H9 (cell line): ENCODE data around the gene TNIP1. TPM values are rescaled to one million over a fixed set of nuclear protein-coding genes. Genes with fewer than 3 reads are reported as not detected.

Experiments used
- DNase-seq: peaks from one replicate; pipeline ENCODE4 v3.0.0-alpha.2; 2017
- H2AFZ ChIP-seq: one replicate; pipeline ENCODE4 v1.6.1; 2013; ENCODE audit warnings: mild to moderate bottlenecking, low read length, control low read depth, moderate library complexity
- H2AK5ac ChIP-seq: 2 replicates; pipeline ENCODE4 v1.6.1; 2013; ENCODE audit warnings: low read length, control low read depth, mixed read lengths; ENCODE audit not compliant: insufficient read length
- H2BK120ac ChIP-seq: one replicate; pipeline ENCODE4 v1.6.1; 2013; ENCODE audit warnings: low read depth, mild to moderate bottlenecking, low read length, control low read depth, inconsistent platforms; ENCODE audit not compliant: poor library complexity, severe bottlenecking
- H2BK12ac ChIP-seq: 2 replicates; pipeline ENCODE4 v1.6.1; 2013; ENCODE audit warnings: low read length, control low read depth, mixed read lengths, low read depth; ENCODE audit not compliant: insufficient read length
- H2BK15ac ChIP-seq: 2 replicates; pipeline ENCODE4 v1.6.1; 2013; ENCODE audit warnings: low read depth, low read length, control low read depth
- H2BK20ac ChIP-seq: one replicate; pipeline ENCODE4 v1.6.1; 2013; ENCODE audit warnings: low read depth, mild to moderate bottlenecking, low read length, control low read depth, inconsistent platforms; ENCODE audit not compliant: poor library complexity, severe bottlenecking
- H2BK5ac ChIP-seq: 2 replicates; pipeline ENCODE4 v1.6.1; 2013; ENCODE audit warnings: low read length, control low read depth, mixed read lengths; ENCODE audit not compliant: insufficient read length
- H3K14ac ChIP-seq: 2 replicates; pipeline ENCODE4 v1.6.1; 2013; ENCODE audit warnings: low read length, control low read depth; ENCODE audit not compliant: insufficient read depth
- H3K18ac ChIP-seq: 2 replicates; pipeline ENCODE4 v1.6.1; 2013; ENCODE audit warnings: low read depth, mild to moderate bottlenecking, mixed read lengths, low read length, control low read depth; ENCODE audit not compliant: insufficient read length
- H3K23ac ChIP-seq: 2 replicates; pipeline ENCODE4 v1.6.1; 2013; ENCODE audit warnings: low read length, control low read depth, mixed read lengths, low read depth; ENCODE audit not compliant: insufficient read length
- H3K23me2 ChIP-seq: 2 replicates; pipeline ENCODE4 v1.6.1; 2013; ENCODE audit warnings: low read depth, mild to moderate bottlenecking, mixed read lengths, low read length, control low read depth; ENCODE audit not compliant: insufficient read length, poor library complexity, severe bottlenecking
- H3K27ac ChIP-seq: 2 replicates; pipeline ENCODE4 v1.5.1; 2013; ENCODE audit warnings: low read length, control low read depth, mixed read lengths, low read depth; ENCODE audit not compliant: insufficient read length
- H3K27me3 ChIP-seq: 2 replicates; pipeline ENCODE4 v1.6.1; 2013; ENCODE audit warnings: low read length, control low read depth, inconsistent platforms; ENCODE audit not compliant: insufficient read depth
- H3K4ac ChIP-seq: 2 replicates; pipeline ENCODE4 v1.6.1; 2013; ENCODE audit warnings: low read depth, mild to moderate bottlenecking, control low read depth, inconsistent platforms, low read length, moderate library complexity
- H3K4me1 ChIP-seq: 2 replicates; pipeline ENCODE4 v1.6.1; 2013; ENCODE audit warnings: low read length, control low read depth, inconsistent platforms; ENCODE audit not compliant: insufficient read depth
- H3K4me2 ChIP-seq: 2 replicates; pipeline ENCODE4 v1.6.1; 2013; ENCODE audit warnings: low read length, control low read depth, mixed read lengths; ENCODE audit not compliant: insufficient read length, insufficient read depth
- H3K56ac ChIP-seq: 2 replicates; pipeline ENCODE4 v1.6.1; 2013; ENCODE audit warnings: low read depth, mild to moderate bottlenecking, mixed read lengths, low read length, control low read depth; ENCODE audit not compliant: insufficient read length
- H3K79me1 ChIP-seq: 2 replicates; pipeline ENCODE4 v1.6.1; 2013; ENCODE audit warnings: low read depth, mild to moderate bottlenecking, moderate library complexity, low read length, control low read depth, inconsistent platforms; ENCODE audit not compliant: insufficient read depth, poor library complexity, severe bottlenecking
- H3K79me2 ChIP-seq: 2 replicates; pipeline ENCODE4 v1.6.1; 2013; ENCODE audit warnings: low read length, control low read depth, inconsistent platforms; ENCODE audit not compliant: insufficient read depth
- H3K9ac ChIP-seq: 2 replicates; pipeline ENCODE4 v1.6.1; 2013; ENCODE audit warnings: low read length, control low read depth, mixed read lengths; ENCODE audit not compliant: insufficient read length; ENCODE audit errors: extremely low read depth
- H3K9me3 ChIP-seq: one replicate; pipeline ENCODE4 v1.6.1; 2013; ENCODE audit warnings: low read depth, low read length, inconsistent platforms; ENCODE audit not compliant: control insufficient read depth
- H3T11ph ChIP-seq: one replicate; pipeline ENCODE4 v1.6.1; 2013; ENCODE audit warnings: mild to moderate bottlenecking, low read length, control low read depth, inconsistent platforms
- H4K20me1 ChIP-seq: one replicate; pipeline ENCODE4 v1.6.1; 2013; ENCODE audit not compliant: control insufficient read depth, insufficient read length, insufficient read depth
- H4K5ac ChIP-seq: 2 replicates; pipeline ENCODE4 v1.6.1; 2013; ENCODE audit warnings: low read depth, mild to moderate bottlenecking, mixed read lengths, low read length, control low read depth; ENCODE audit not compliant: insufficient read length
- H4K8ac ChIP-seq: replicated peaks from 2 replicates; pipeline ENCODE4 v1.6.1; 2013; ENCODE audit warnings: low read length, control low read depth, mixed read lengths, low read depth; ENCODE audit not compliant: insufficient read length
- H4K91ac ChIP-seq: 2 replicates; pipeline ENCODE4 v1.6.1; 2013; ENCODE audit warnings: low read depth, mild to moderate bottlenecking, moderate library complexity, mixed read lengths, low read length, control low read depth; ENCODE audit not compliant: insufficient read length
- H3K27ac Mint-ChIP-seq, 3 experiments: 2 replicates in 2 of 3; 3 replicates in 1 of 3; pipeline ENCODE4 v1.8.0; 2020 to 2021; ENCODE audit warnings: mixed read lengths in 3 of 3, mild to moderate bottlenecking in 1 of 3, moderate library complexity in 1 of 3
- H3K27me3 Mint-ChIP-seq: 2 replicates; pipeline ENCODE4 v1.8.0; 2021; ENCODE audit warnings: low read depth, mild to moderate bottlenecking, moderate library complexity, mixed read lengths
- H3K36me3 Mint-ChIP-seq, 3 experiments: 2 replicates in 2 of 3; 3 replicates in 1 of 3; pipeline ENCODE4 v1.8.0; 2020 to 2021; ENCODE audit warnings: low read depth in 3 of 3, mixed read lengths in 3 of 3; ENCODE audit not compliant: insufficient read depth in 1 of 3
- H3K4me1 Mint-ChIP-seq, 2 experiments: 2 replicates each; pipeline ENCODE4 v1.8.0; 2020; ENCODE audit warnings: mixed read lengths in 2 of 2
- H3K4me3 Mint-ChIP-seq, 2 experiments: 2 replicates in 1 of 2; 3 replicates in 1 of 2; pipeline ENCODE4 v1.8.0; 2020 to 2021; ENCODE audit warnings: mild to moderate bottlenecking in 2 of 2, mixed read lengths in 2 of 2, moderate library complexity in 1 of 2
- H3K9me3 Mint-ChIP-seq, 2 experiments: 2 replicates in 1 of 2; 3 replicates in 1 of 2; pipeline ENCODE4 v1.8.0; 2020; ENCODE audit warnings: mild to moderate bottlenecking in 2 of 2, mixed read lengths in 2 of 2, moderate library complexity in 1 of 2
- CTCF ChIP-seq: fragments of 200-600 bp; sonication (generic); conservative IDR thresholded peaks from 3 replicates; pipeline ENCODE4 v1.8.0; 2021; ENCODE audit warnings: antibody characterized with exemption, mild to moderate bottlenecking
- WGBS: extraction: QIAGEN DNeasy Blood & Tissue Kit; methylation state at CpG from one replicate; pipeline ENCODE4 v1.1.7; 2013; ENCODE audit warnings: missing lambda C conversion rate, low lambda C conversion rate, mixed read lengths; ENCODE audit not compliant: insufficient read length; ENCODE audit errors: extremely low coverage; 5-methylcytosine and 5-hydroxymethylcytosine counted together
- total RNA-seq: library from RNA; stranded (reverse); gene quantifications from 2 replicates; pipeline ENCODE4 v1.2.1, GENCODE V29; 2021

The TNIP1 gene
- total RNA-seq, 1 experiment from 2014 or later: 40.8 TPM

- Mint-ChIP-seq H3K27ac (no peak overlapping the region; a peak in 1 of 7 replicates), H3K4me3 (no peak overlapping the region), H3K36me3 (peaks cover 0 to 31% (median 11%) of the 10 kb centered on the region in 3 experiments; a peak in 6 of 7 replicates), H3K9me3 (no peaks in the 10 kb centered on the region), H3K4me1 (no peaks in the 10 kb centered on the region), H3K27me3 (no peaks in the 10 kb centered on the region; the same call in 1 of the 2 replicates)
- no peak overlapping the region for H2AFZ ChIP-seq
- no peak overlapping the region for H3K27ac ChIP-seq
- TF ChIP-seq CTCF: no peak
- no peaks in the 10 kb centered on the region for H3K79me2 ChIP-seq
- DNase-seq: no peak
- no peaks in the 10 kb centered on the region for H3K79me1 ChIP-seq
- H3K4me2 ChIP-seq: no peak overlapping the region
- no peak overlapping the region for H3K4ac ChIP-seq
- H3T11ph ChIP-seq: no peak overlapping the region
- no peaks in the 10 kb centered on the region for H3K4me1 ChIP-seq
- no peak overlapping the region for H2BK120ac ChIP-seq
- no peak overlapping the region for H2BK20ac ChIP-seq
- no peak overlapping the region for H3K18ac ChIP-seq
- no peak overlapping the region for H2BK12ac ChIP-seq
- no peak overlapping the region for H4K5ac ChIP-seq
- no peaks in the 10 kb centered on the region for H3K27me3 ChIP-seq
- no peak overlapping the region for H3K23ac ChIP-seq
- no peak overlapping the region for H3K14ac ChIP-seq
- no peak overlapping the region for H2BK15ac ChIP-seq
- H3K9ac ChIP-seq: no peak overlapping the region
- H3K56ac ChIP-seq: no peak overlapping the region
- no peak overlapping the region for H4K8ac ChIP-seq
- H3K23me2 ChIP-seq: no peaks in the 10 kb centered on the region
- no peak overlapping the region for H2BK5ac ChIP-seq
- WGBS: no CpG with 5 or more reads among the region's 11 CpGs
- H3K9me3 ChIP-seq: no peaks in the 10 kb centered on the region
- no peak overlapping the region for H2AK5ac ChIP-seq
- no peaks in the 10 kb centered on the region for H4K20me1 ChIP-seq
- no peak overlapping the region for H4K91ac ChIP-seq
Observed at GRCh38 chr5:151027961-151028479, 52.8 kb downstream of the TNIP1 start.
